Fibroblast of skin of back (primary cell): ENCODE data around the gene DIP2A.

Experiments used
- DNase-seq: peaks from one replicate; pipeline ENCODE4 v3.0.0-alpha.2; 2013

Gene DIP2A

GRCh38 chr21:46537026-46537425 is 78.3 kb downstream of the DIP2A start:
- no peak for DNase-seq

- DNase-seq, result no peak
These were observed 79.6 kb downstream of the DIP2A start for GRCh38 chr21:46538262-46538661.

GRCh38 chr21:46538851-46539666 is 80.4 kb downstream of the DIP2A start:
- DNase-seq, result no peak

GRCh38 chr21:46540087-46540710 is 81.5 kb downstream of the DIP2A start:
- DNase-seq, result no peak

- no peak for DNase-seq
These were observed 84.0 kb downstream of the DIP2A start for GRCh38 chr21:46542588-46543124.

- DNase-seq, result no peak
These were observed 84.6 kb downstream of the DIP2A start for GRCh38 chr21:46543306-46543705.

GRCh38 chr21:46544003-46544402 is 85.3 kb downstream of the DIP2A start:
- no peak for DNase-seq

GRCh38 chr21:46544824-46545223 is 86.1 kb downstream of the DIP2A start:
- DNase-seq, result no peak

GRCh38 chr21:46545363-46545762 is 86.7 kb downstream of the DIP2A start:
- DNase-seq, result no peak

- DNase-seq, result no peak
These were observed 87.2 kb downstream of the DIP2A start for GRCh38 chr21:46545911-46546310.

- DNase-seq, result no peak
These were observed 88.1 kb downstream of the DIP2A start for GRCh38 chr21:46546799-46547198.

GRCh38 chr21:46549650-46550049 is 91.0 kb downstream of the DIP2A start:
- DNase-seq, result no peak

- DNase-seq, result no peak
These were observed 91.6 kb downstream of the DIP2A start for GRCh38 chr21:46550116-46550941.

- DNase-seq, result no peak
These were observed 93.0 kb downstream of the DIP2A start for GRCh38 chr21:46551636-46552241.

- no peak for DNase-seq
These were observed 93.6 kb downstream of the DIP2A start for GRCh38 chr21:46552274-46552673.

GRCh38 chr21:46552865-46553379 is 94.2 kb downstream of the DIP2A start:
- no peak for DNase-seq

GRCh38 chr21:46553993-46554392 is 95.3 kb downstream of the DIP2A start:
- no peak for DNase-seq

- no peak for DNase-seq
These were observed 95.9 kb downstream of the DIP2A start for GRCh38 chr21:46554431-46555224.

- no peak for DNase-seq
These were observed 96.5 kb downstream of the DIP2A start for GRCh38 chr21:46555225-46555617.

GRCh38 chr21:46555678-46556077 is 97.0 kb downstream of the DIP2A start:
- DNase-seq, result no peak

- DNase-seq, result no peak
These were observed 98.1 kb downstream of the DIP2A start for GRCh38 chr21:46556802-46557201.

GRCh38 chr21:46557469-46557868 is 98.8 kb downstream of the DIP2A start:
- DNase-seq, result no peak
